ENCODE results near the gene SPACDR.
A peak's percentile ranks its signal among the peaks of the same experiment; 100 is the strongest.

SPACDR gene

GRCh38 chr7:100413346-100413745 is 50.7 kb downstream of the SPACDR start:
- DNase-seq (ENCODE audit: low read depth): no peak

GRCh38 chr7:100411101-100411500 is 53.0 kb downstream of the SPACDR start:
- DNase-seq (ENCODE audit: low read depth): no peak

GRCh38 chr7:100407285-100408180 is 56.5 kb downstream of the SPACDR start:
- peak; percentile 63 for DNase-seq (ENCODE audit: low read depth)

GRCh38 chr7:100406767-100407166 is 57.3 kb downstream of the SPACDR start:
- no peak for DNase-seq (ENCODE audit: low read depth)

Measured in stromal cell of bone marrow (primary cell).